Bone marrow (tissue), 2 donors: ENCODE measurements around the gene PARP1.
A peak's percentile ranks its signal among the peaks of the same experiment; 100 is the strongest.

Experiments
- DNase-seq, 2 donors: peaks; one replicate each; lab custom pipeline; 2025; lab: John Stamatoyannopoulos, UW

Gene PARP1

GRCh38 chr1:226405411-226405988 is 2.4 kb downstream of the PARP1 start:
- peak in 1 of 2 donors; percentile 9 for DNase-seq

- no peak for DNase-seq
Observed at GRCh38 chr1:226404904-226405222, 3.0 kb downstream of the PARP1 start.

- DNase-seq = no peak
Observed at GRCh38 chr1:226404063-226404903, 3.6 kb downstream of the PARP1 start.

- peak in 1 of 2 donors; percentile 41 for DNase-seq
Observed at GRCh38 chr1:226403201-226404034, 4.5 kb downstream of the PARP1 start.

- DNase-seq = no peak
Observed at GRCh38 chr1:226402739-226403165, 5.1 kb downstream of the PARP1 start.

GRCh38 chr1:226401355-226402303 is 6.3 kb downstream of the PARP1 start:
- no peak for DNase-seq

- no peak for DNase-seq
Observed at GRCh38 chr1:226400519-226401354, 7.2 kb downstream of the PARP1 start.

- DNase-seq = no peak
Observed at GRCh38 chr1:226397955-226398636, 9.8 kb downstream of the PARP1 start.

- no peak for DNase-seq
Observed at GRCh38 chr1:226397011-226397926, 10.6 kb downstream of the PARP1 start.

- no peak for DNase-seq
Observed at GRCh38 chr1:226395753-226396152, 12.1 kb downstream of the PARP1 start.

- no peak for DNase-seq
Observed at GRCh38 chr1:226394462-226394861, 13.4 kb downstream of the PARP1 start.

GRCh38 chr1:226390681-226391080 is 17.2 kb downstream of the PARP1 start:
- no peak for DNase-seq

GRCh38 chr1:226388131-226388530 is 19.8 kb downstream of the PARP1 start:
- no peak for DNase-seq

GRCh38 chr1:226384717-226385116 is 23.2 kb downstream of the PARP1 start:
- DNase-seq = no peak

- DNase-seq = no peak
Observed at GRCh38 chr1:226384040-226384439, 23.9 kb downstream of the PARP1 start.

- no peak for DNase-seq
Observed at GRCh38 chr1:226382030-226382429, 25.9 kb downstream of the PARP1 start.

- no peak for DNase-seq
Observed at GRCh38 chr1:226381226-226381998, 26.5 kb downstream of the PARP1 start.

GRCh38 chr1:226378071-226378470 is 29.8 kb downstream of the PARP1 start:
- DNase-seq = no peak
